Smooth muscle cell (in vitro differentiated cells): ENCODE results near the gene GOLGA6L1. TPM values are rescaled to one million over a fixed set of nuclear protein-coding genes. Genes with fewer than 3 reads are reported as not detected.
"Not testable (repeated sequence)": the region's sequence is repeated elsewhere in the genome, so short reads cannot be mapped to it uniquely, and the experiment has no call there.

Experiments used
- DNase-seq: peaks from one replicate; lab custom pipeline; 2025; ENCODE audit not compliant: unreplicated experiment; lab: John Stamatoyannopoulos, UW
- H2AFZ ChIP-seq: fragments of 200-600 bp; sonication (generic); 2 replicates; pipeline ENCODE4 v1.6.0; 2016; ENCODE audit warnings: antibody characterized with exemption, low read depth, mild to moderate bottlenecking
- H3F3A ChIP-seq: fragments of 200-600 bp; sonication (generic); 2 replicates; pipeline ENCODE4 v1.6.0; 2017; ENCODE audit warnings: antibody characterized with exemption, low read depth
- H3K27ac ChIP-seq: fragments of 200-600 bp; sonication (generic); 2 replicates; pipeline ENCODE4 v1.5.1; 2016; ENCODE audit warnings: low read depth, mild to moderate bottlenecking
- H3K27me3 ChIP-seq: fragments of 200-600 bp; sonication (generic); 2 replicates; pipeline ENCODE4 v1.6.1; 2016; ENCODE audit warnings: low read depth, mild to moderate bottlenecking
- H3K36me3 ChIP-seq: fragments of 200-600 bp; sonication (generic); 2 replicates; pipeline ENCODE4 v1.5.1; 2016; ENCODE audit warnings: low read depth
- H3K4me1 ChIP-seq: fragments of 200-600 bp; sonication (generic); 2 replicates; pipeline ENCODE4 v1.5.1; 2016; ENCODE audit warnings: low read depth
- H3K4me2 ChIP-seq: fragments of 200-600 bp; sonication (generic); 2 replicates; pipeline ENCODE4 v1.6.0; 2016; ENCODE audit warnings: mild to moderate bottlenecking
- H3K4me3 ChIP-seq: fragments of 200-600 bp; sonication (generic); 2 replicates; pipeline ENCODE4 v1.5.1; 2016; ENCODE audit warnings: mild to moderate bottlenecking
- H3K79me2 ChIP-seq: fragments of 200-600 bp; sonication (generic); 2 replicates; pipeline ENCODE4 v1.6.0; 2016; ENCODE audit warnings: low read depth, mild to moderate bottlenecking
- H3K9ac ChIP-seq: fragments of 200-600 bp; sonication (generic); 2 replicates; pipeline ENCODE4 v1.6.0; 2016; ENCODE audit warnings: low read depth
- H3K9me3 ChIP-seq: fragments of 200-600 bp; sonication (generic); replicated peaks from 2 replicates; pipeline ENCODE4 v1.5.1; 2016; ENCODE audit warnings: low read depth
- H4K20me1 ChIP-seq: fragments of 200-600 bp; sonication (generic); 2 replicates; pipeline ENCODE4 v1.6.0; 2016; ENCODE audit warnings: low read depth
- WGBS: methylation state at CpG from one replicate; pipeline ENCODE4 v1.1.7; 2016; ENCODE audit warnings: low lambda C conversion rate; 5-methylcytosine and 5-hydroxymethylcytosine counted together
- polyA plus RNA-seq: library from polyadenylated mRNA; unstranded; fragments of >200 nt; fragmentation: Nextera tagmentation; extraction: Ambion mirVana; gene quantifications from 2 replicates; pipeline ENCODE4 v1.2.1, GENCODE V29; 2016
- total RNA-seq: library from RNA; depleted of rRNA; stranded (reverse); fragments of >200 nt; gene quantifications from 2 replicates; pipeline ENCODE4 v1.2.3, GENCODE V29; 2014

GOLGA6L1 gene, protein sequence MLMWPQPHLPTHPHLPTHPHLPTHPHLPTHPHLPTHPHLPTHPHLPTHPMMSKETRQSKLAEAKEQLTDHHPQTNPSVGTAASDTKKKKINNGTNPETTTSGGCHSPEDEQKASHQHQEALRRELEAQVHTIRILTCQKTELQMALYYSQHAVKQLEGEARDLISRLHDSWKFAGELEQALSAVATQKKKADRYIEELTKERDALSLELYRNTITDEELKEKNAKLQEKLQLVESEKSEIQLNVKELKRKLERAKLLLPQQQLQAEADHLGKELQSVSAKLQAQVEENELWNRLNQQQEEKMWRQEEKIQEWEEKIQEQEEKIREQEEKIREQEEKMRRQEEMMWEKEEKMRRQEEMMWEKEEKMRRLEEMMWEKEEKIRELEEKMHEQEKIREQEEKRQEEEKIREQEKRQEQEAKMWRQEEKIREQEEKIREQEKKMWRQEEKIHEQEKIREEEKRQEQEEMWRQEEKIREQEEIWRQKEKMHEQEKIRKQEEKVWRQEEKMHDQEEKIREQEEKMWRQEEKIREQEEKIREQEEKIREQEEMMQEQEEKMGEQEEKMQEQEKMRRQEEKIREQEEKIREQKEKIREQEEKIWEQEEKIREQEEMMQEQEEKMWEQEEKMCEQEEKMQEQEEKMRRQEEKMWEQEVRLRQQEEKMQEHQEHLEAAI
- total RNA-seq = not detected in 2 replicates
- not detected in 2 replicates for polyA plus RNA-seq

DNA sequence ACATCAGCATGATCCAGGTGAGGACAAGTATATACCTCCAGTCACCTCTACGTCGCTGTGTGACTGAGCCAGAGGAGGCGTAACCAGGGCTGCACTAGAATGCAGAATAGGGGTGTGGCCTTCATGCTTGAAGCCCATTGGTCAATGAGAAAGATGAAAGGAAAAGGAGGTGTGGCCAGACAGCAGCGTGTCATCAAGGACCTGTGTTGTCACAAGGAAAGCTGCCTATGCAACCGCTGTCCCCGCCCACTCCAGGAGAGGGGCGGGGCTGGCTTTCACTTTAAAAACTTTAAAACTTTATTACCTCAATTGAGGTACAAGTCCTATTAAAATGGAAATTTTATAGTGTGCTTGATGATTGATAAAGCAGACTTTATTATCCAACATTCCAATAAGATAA lies at the start of gene GOLGA6L1:
Gene GOLGA6L1, minus strand, starts transcription at position 101 of the 400 bp plus-strand sequence. Its CDS starts 91 bp downstream, at position 10.
- not testable (repeated sequence) for H2AFZ ChIP-seq, H3F3A ChIP-seq, H3K4me2 ChIP-seq, H3K4me1 ChIP-seq, H3K79me2 ChIP-seq, H3K27ac ChIP-seq, H3K4me3 ChIP-seq, DNase-seq, H3K27me3 ChIP-seq, H4K20me1 ChIP-seq, H3K36me3 ChIP-seq, H3K9ac ChIP-seq, H3K9me3 ChIP-seq
- WGBS = no CpG with 5 or more reads among the region's 7 CpGs

DNA sequence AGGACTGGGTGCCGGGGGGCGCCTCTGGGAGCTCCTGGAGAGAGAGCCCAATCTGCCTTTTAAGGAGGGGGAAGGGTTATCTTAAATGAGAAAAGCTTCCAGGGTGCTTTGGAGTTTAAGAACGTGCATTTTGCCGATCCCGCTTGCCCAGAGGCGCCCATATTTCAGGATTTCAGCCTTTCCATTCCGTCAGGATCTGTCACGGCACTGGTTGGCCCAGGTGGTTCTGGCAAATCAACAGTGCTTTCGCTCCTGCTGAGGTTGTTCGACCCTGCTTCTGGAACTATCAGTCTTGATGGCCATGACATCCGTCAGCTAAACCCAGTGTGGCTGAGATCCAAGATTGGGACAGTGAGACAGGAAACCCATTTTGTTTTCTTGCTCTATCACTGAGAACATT lies 44.6 kb upstream of the GOLGA6L1 start:
- H3K4me1 ChIP-seq, H3K4me3 ChIP-seq, H3K9me3 ChIP-seq, H3K9ac ChIP-seq, DNase-seq, H3K79me2 ChIP-seq, H3K27me3 ChIP-seq, H3K27ac ChIP-seq, H3K36me3 ChIP-seq, H3K4me2 ChIP-seq, H2AFZ ChIP-seq, H3F3A ChIP-seq, H4K20me1 ChIP-seq: not testable (repeated sequence)
- 89% methylated on average over 9 of the region's 11 CpGs for WGBS

DNA sequence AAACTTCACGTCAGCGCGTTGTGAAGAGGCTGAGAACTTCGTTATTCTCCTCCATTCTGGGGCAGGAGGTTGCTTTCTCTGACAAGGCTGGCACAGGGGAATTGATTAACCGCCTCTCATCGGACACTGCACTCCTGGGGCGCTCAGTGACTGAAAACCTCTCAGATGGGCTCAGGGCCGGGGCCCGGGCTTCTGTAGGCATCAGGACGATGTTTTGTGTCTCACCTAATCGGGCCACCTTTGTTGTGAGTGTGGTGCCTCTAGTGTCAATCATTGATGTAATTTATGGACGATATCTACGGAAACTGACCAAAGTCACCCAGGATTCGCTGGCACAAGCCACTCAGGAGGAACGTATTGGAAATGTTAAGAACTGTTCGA lies 43.9 kb upstream of the GOLGA6L1 start:
- not testable (repeated sequence) for H3K4me1 ChIP-seq, H3K36me3 ChIP-seq, H3K9ac ChIP-seq, H2AFZ ChIP-seq, DNase-seq, H3F3A ChIP-seq, H4K20me1 ChIP-seq, H3K4me3 ChIP-seq, H3K79me2 ChIP-seq, H3K4me2 ChIP-seq, H3K27ac ChIP-seq, H3K9me3 ChIP-seq, H3K27me3 ChIP-seq
- WGBS = 89% methylated on average over 16 of the region's 16 CpGs

DNA sequence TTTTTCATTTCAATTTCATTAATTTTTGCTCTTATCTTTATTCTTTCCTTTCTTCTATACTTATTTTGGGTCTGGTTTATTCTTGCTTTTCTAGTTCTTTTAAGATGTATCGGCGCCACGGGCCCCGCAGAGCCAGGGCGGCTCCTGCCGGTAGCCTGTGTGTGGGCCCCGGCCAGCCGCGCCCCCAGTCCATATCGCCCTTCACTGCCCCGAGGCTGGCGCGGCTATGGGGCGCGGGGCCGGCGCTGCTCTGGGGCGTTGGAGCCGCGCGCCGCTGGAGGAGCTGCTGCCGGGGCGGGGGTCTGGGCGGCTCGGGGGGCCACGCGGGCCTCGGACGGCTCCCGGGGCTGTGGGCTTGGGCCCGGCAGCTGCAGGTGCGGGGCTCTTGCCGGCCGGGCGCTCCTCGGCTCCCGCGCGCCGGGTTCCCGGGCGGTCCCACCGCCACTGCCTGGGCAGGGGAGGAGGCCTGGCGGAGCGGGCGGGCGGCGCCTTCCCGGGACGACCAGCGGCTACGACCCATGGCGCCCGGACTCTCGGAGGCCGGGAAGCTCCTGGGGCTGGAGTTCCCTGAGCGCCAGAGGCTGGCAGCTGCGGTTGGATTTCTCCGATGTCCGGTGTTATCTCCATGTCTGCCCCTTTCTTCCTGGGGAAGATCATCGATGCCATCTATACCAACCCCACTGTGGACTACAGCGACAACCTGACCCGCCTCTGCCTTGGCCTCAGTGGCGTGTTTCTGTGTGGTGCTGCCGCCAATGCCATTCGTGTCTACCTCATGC lies 43.3 kb upstream of the GOLGA6L1 start:
- Histone ChIP-seq H3K4me3 (peak overlapping the region; percentile 23), H3K4me2 (peak overlapping the region; percentile 40)
- not testable (repeated sequence) for H3K4me1 ChIP-seq, H3K27me3 ChIP-seq, H4K20me1 ChIP-seq, H3K9ac ChIP-seq, DNase-seq, H3K9me3 ChIP-seq, H3K36me3 ChIP-seq, H2AFZ ChIP-seq, H3F3A ChIP-seq, H3K27ac ChIP-seq, H3K79me2 ChIP-seq
- WGBS = 52% methylated on average over 27 of the region's 67 CpGs

DNA sequence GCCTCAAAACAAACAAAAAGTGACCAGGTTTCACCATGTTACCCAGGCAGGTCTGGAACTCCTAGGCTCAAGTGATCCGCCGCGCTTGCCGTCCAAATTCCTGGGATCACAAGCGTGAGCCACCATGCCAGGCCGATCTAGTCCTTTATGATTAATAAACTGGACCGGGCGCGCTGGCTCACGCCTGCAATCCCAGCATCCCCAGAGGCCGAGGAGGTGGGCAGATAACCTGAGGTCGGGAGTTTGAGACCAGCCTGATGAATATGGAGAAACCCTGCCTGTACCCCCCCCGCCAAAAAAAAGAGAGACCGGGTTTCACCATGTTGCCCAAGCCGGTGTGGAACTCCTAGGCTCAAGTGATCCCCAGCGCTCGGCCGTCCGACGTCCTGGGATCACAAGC lies 40.1 kb upstream of the GOLGA6L1 start:
- 88% methylated on average over 14 of the region's 20 CpGs for WGBS
- not testable (repeated sequence) for H3K9ac ChIP-seq, H3F3A ChIP-seq, H3K4me2 ChIP-seq, DNase-seq, H3K4me3 ChIP-seq, H3K79me2 ChIP-seq, H3K27ac ChIP-seq, H3K9me3 ChIP-seq, H3K27me3 ChIP-seq, H4K20me1 ChIP-seq, H3K4me1 ChIP-seq, H3K36me3 ChIP-seq, H2AFZ ChIP-seq

DNA sequence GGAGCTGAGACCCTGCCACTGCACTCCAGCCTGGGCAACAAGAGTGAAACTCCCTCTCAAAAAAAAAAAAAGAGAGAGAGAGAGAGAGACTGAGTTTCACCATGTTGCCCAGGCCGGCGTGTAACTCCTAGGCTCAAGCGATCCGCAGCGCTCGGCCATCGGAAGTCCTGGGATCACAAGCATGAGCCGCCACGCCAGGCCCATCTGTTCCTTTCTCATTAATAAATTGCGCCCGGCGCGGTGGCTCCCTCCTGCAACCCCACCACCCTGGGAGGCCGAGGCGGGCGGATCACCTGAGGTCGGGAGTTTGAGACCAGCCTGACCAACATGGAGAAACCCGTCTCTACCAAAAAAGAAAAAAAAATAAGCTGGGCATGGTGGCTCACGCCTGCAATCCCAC lies 39.0 kb upstream of the GOLGA6L1 start:
- not testable (repeated sequence) for H4K20me1 ChIP-seq, H3K36me3 ChIP-seq, H3F3A ChIP-seq, H3K9ac ChIP-seq, H3K27me3 ChIP-seq, H3K27ac ChIP-seq, DNase-seq, H3K4me3 ChIP-seq, H3K9me3 ChIP-seq, H2AFZ ChIP-seq, H3K4me2 ChIP-seq, H3K79me2 ChIP-seq, H3K4me1 ChIP-seq
- 97% methylated on average over 16 of the region's 19 CpGs for WGBS

DNA sequence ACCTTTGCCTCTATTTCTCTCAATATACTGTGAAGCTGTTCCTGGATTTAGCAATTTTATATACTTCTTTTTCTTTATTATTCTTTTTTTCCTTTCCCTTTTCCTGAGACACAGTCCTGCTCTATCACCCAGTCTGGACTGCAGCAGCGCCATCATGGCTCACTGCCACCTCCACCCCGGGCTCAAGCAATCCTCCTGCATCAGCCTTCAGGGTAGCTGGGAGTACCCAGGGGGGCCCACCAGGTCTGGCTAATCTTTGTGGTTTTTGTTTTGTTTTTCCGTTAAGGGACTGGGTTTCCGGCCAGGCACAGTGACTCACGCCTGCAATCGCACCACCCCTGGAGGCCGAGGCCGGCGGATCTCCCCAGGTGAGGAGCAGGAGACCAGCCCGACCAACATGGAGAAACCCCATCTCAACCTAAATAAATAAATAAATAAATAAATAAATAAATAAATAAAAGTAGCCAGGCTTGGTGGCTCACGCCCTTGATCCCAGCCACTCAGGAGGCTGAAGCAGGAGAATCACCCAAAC lies 38.1 kb upstream of the GOLGA6L1 start:
- not testable (repeated sequence) for H3K4me2 ChIP-seq, H3F3A ChIP-seq, H4K20me1 ChIP-seq, H3K9ac ChIP-seq, H2AFZ ChIP-seq, H3K79me2 ChIP-seq, DNase-seq, H3K27me3 ChIP-seq, H3K4me3 ChIP-seq, H3K9me3 ChIP-seq, H3K4me1 ChIP-seq, H3K27ac ChIP-seq, H3K36me3 ChIP-seq
- WGBS = 69% methylated on average over 8 of the region's 11 CpGs

DNA sequence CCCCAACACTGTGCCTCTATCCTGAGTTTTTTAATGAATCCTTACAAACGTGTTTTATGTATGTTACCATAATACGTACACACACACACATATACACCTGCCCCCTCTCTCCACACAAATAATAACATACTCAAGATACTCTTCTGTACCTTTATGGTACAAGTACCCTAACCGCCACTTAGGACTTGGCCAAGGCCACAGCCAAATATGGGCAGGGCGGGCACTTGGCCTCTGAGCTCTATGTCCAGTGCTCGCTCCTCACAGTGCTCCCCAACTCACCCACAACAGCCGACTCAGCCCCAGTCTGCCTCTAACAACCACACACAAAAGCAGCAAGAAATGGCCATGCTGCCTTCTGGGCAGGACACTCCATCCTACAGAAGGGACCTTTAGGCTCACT lies 3.8 kb downstream of the GOLGA6L1 start:
- not testable (repeated sequence) for H3K9me3 ChIP-seq, H2AFZ ChIP-seq, H3K4me2 ChIP-seq, H3K27ac ChIP-seq, H3K9ac ChIP-seq, H4K20me1 ChIP-seq, H3K4me3 ChIP-seq, DNase-seq, H3F3A ChIP-seq, H3K79me2 ChIP-seq, H3K4me1 ChIP-seq, H3K36me3 ChIP-seq, H3K27me3 ChIP-seq
- 78% methylated on average over 4 of the region's 6 CpGs for WGBS
